ENCODE results near the gene CDC42.

Gene CDC42

GRCh38 chr1:22128392-22128791, 75.9 kb downstream of the CDC42 start:
- DNase-seq (ENCODE audit: low spot score), result no peak

- DNase-seq (ENCODE audit: low spot score), result no peak
Measured at GRCh38 chr1:22129501-22130117, 77.1 kb downstream of the CDC42 start.

GRCh38 chr1:22131062-22131461, 78.6 kb downstream of the CDC42 start:
- no peak for DNase-seq (ENCODE audit: low spot score)

DNA sequence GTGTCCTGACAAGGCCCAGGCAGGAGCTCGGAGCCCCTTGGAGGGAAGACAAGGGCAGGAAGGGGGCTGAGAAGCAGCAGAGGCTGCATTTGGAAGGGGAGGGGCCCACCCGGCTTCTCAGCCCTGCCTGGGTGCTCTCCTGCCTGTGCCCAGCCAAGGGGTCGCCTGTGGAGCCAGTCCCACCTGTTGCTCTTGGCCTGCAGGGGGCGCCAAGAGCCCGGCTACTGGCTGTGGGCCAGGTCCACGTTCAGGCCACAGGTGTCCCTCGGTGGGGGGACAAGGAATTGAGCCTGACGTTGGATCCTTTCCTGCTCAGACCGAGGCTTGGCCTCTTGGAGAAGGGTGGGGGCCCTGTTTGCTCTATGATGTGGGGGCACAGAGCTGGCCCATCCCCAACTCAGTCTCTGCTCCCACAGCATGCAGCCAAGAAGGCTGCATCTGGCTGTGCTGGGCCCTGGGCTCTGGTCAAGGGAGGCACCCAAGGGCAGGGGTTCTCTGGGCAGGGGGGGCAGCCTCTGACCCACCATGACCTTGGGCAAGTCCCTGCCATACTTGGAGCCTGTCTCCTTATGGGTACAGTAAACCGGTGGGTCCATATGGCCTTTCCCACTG, 79.5 kb downstream of the CDC42 start:
- DNase-seq (ENCODE audit: low spot score), result no peak

DNA sequence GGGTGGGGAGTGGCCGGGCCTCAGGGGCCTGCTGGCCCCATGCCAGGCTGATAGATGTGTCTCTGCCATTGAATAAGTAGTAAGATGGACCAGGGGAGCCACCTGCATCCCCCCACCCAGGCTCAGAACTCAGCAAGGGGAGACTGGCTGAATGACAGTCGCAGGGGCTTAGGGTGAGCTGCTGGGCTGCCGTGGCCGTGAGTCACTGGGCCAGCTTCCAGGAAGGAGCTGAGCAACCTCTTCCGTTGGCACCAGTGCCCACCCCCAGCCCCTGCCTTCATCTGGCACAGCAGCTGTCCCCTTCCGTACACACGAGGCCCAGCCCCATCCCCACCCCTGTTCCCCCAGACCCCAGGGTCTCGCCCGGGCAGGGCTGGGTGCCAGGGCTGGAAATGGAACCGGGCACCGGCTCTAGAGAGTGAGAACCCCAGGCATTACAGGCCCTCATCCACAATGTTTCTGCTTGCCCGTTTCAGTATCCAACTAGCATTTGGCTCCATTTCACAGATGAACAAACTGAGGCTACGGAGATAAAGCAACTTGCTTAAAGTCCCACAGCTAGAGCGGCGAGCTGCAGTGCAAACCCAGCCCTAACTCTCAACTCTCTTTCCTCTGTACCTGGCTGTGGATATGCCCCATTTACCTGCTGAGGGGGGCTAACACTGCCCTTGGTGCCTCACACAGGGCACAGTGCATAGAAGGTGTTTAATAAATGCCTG, 80.2 kb downstream of the CDC42 start:
- DNase-seq (ENCODE audit: low spot score), result peak; percentile 94

- no peak for DNase-seq (ENCODE audit: low spot score)
Measured at GRCh38 chr1:22133247-22133930, 80.9 kb downstream of the CDC42 start.

DNA sequence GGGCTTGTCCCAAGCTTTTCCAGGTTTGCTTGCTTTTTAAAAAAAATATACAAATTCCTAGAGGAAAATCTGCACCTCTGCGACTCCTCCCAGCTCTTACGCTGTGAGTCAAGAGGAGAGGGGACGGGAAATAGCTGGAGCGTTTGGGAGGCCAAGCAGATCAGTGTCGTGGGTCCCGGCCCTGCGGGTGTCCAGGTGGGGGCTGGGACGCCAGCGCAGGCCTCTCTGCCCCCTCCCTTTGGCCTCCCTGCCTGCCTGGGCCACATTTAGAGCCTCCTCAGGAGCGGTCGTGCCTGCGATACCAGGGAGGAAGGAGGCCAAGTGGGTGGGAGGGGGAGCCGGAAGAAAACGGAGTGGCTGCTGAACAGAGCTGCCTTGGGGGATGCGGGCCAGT, 81.4 kb downstream of the CDC42 start:
- DNase-seq (ENCODE audit: low spot score), result no peak

GRCh38 chr1:22137004-22137720, 84.7 kb downstream of the CDC42 start:
- DNase-seq (ENCODE audit: low spot score), result no peak

- DNase-seq (ENCODE audit: low spot score), result no peak
Measured at GRCh38 chr1:22139066-22139594, 86.6 kb downstream of the CDC42 start.

- no peak for DNase-seq (ENCODE audit: low spot score)
Measured at GRCh38 chr1:22139817-22140216, 87.3 kb downstream of the CDC42 start.

Measured in AG08395 (cell line).